HAP-1 (cell line): ENCODE results near the gene SNAPC4.
"Not testable (repeated sequence)": the region's sequence is repeated elsewhere in the genome, so short reads cannot be mapped to it uniquely, and the experiment has no call there.

Source experiments
- DNase-seq, 2 experiments: peaks; one replicate each; pipeline ENCODE4 v3.0.0-alpha.2; 2016 to 2020; ENCODE audit warnings: low spot score in 2 of 2
- H3K27me3 ChIP-seq: fragments of 250-450 bp; sonication (Bioruptor Pico); 2 replicates; pipeline ENCODE4 v1.5.1; 2020; ENCODE audit warnings: low read depth, mild to moderate bottlenecking, moderate library complexity
- H3K36me3 ChIP-seq: fragments of 250-450 bp; sonication (Bioruptor Pico); replicated peaks from 2 replicates; pipeline ENCODE4 v1.5.1; 2020; ENCODE audit warnings: mild to moderate bottlenecking
- H3K4me1 ChIP-seq: fragments of 250-450 bp; sonication (Bioruptor Pico); 2 replicates; pipeline ENCODE4 v1.5.1; 2020; ENCODE audit warnings: mild to moderate bottlenecking
- H3K4me3 ChIP-seq: fragments of 250-450 bp; sonication (Bioruptor Pico); 2 replicates; pipeline ENCODE4 v1.5.1; 2020; ENCODE audit warnings: mild to moderate bottlenecking, moderate library complexity
- H3K9me3 ChIP-seq: fragments of 250-450 bp; sonication (Bioruptor Pico); 2 replicates; pipeline ENCODE4 v1.5.1; 2020; ENCODE audit warnings: mild to moderate bottlenecking, moderate library complexity
- in situ Hi-C: fragments of 300-500 bp; cut with MboI; formaldehyde crosslinking; loops from 3 replicates; pipeline ENCODE4 v1.14.3; 2020; ENCODE audit warnings: low sequenced_read_pairs, inconsistent platforms, mixed read lengths

Gene SNAPC4

GRCh38 chr9:136410500-136411287, 10.7 kb upstream of the SNAPC4 start, which contains the start of the genes ENTR1 and PMPCA:
TSS of gene ENTR1 (minus strand) at chr9:136410614. CDS start at chr9:136410397, 217 bp downstream.
TSS of gene PMPCA (plus strand) at chr9:136410658. CDS start at chr9:136410669, 11 bp downstream.
- in situ Hi-C loops = no loop called here
- peak within 1 kb of the TSS; percentile 99 for H3K4me3 ChIP-seq
- peaks cover 73% of the 10 kb centered on the region for H3K36me3 ChIP-seq

GRCh38 chr9:136409557-136410455, 9.8 kb upstream of the SNAPC4 start:
- in situ Hi-C loops = no loop called here
- no peaks in the 10 kb centered on the region for H3K27me3 ChIP-seq
- H3K4me3 ChIP-seq = peak overlapping the region; percentile 99
- peaks cover 73% of the 10 kb centered on the region for H3K36me3 ChIP-seq
- H3K9me3 ChIP-seq = no peaks in the 10 kb centered on the region
- peaks cover 21% of the 10 kb centered on the region for H3K4me1 ChIP-seq
- peak in 1 of 2 experiments; percentile 54 for DNase-seq

More at GRCh38 chr9:136410500-136411287, 10.7 kb upstream of the SNAPC4 start, which contains the start of the genes ENTR1 and PMPCA:
- peak; percentile 67 to 94 for DNase-seq
- no peaks in the 10 kb centered on the region for H3K27me3 ChIP-seq
- H3K4me1 ChIP-seq = peaks cover 21% of the 10 kb centered on the region
- H3K9me3 ChIP-seq = no peaks in the 10 kb centered on the region

GRCh38 chr9:136407911-136408310, 7.9 kb upstream of the SNAPC4 start:
- in situ Hi-C loops = no loop called here
- Histone ChIP-seq H3K27me3 (no peaks in the 10 kb centered on the region), H3K4me1 (peaks cover 21% of the 10 kb centered on the region), H3K4me3 (no peak overlapping the region), H3K36me3 (peaks cover 67% of the 10 kb centered on the region), H3K9me3 (no peaks in the 10 kb centered on the region)
- DNase-seq = no peak

- H3K36me3 ChIP-seq = peaks cover 59% of the 10 kb centered on the region
- in situ Hi-C loops, H3K4me3 ChIP-seq, H3K27me3 ChIP-seq, DNase-seq, H3K9me3 ChIP-seq: not testable (repeated sequence)
- peaks cover 15% of the 10 kb centered on the region for H3K4me1 ChIP-seq
Observed at GRCh38 chr9:136407061-136407460, 7.1 kb upstream of the SNAPC4 start.

GRCh38 chr9:136405904-136406303, 5.9 kb upstream of the SNAPC4 start:
- H3K4me1 ChIP-seq, in situ Hi-C loops, H3K27me3 ChIP-seq, H3K4me3 ChIP-seq, DNase-seq, H3K9me3 ChIP-seq: not testable (repeated sequence)
- H3K36me3 ChIP-seq = peaks cover 61% of the 10 kb centered on the region

GRCh38 chr9:136405481-136405880, 5.5 kb upstream of the SNAPC4 start:
- no peak for DNase-seq
- H3K27me3 ChIP-seq = no peaks in the 10 kb centered on the region
- peaks cover 9% of the 10 kb centered on the region for H3K4me1 ChIP-seq
- no peaks in the 10 kb centered on the region for H3K9me3 ChIP-seq
- in situ Hi-C loops = no loop called here
- H3K4me3 ChIP-seq = no peak overlapping the region
- peaks cover 61% of the 10 kb centered on the region for H3K36me3 ChIP-seq

- Histone ChIP-seq H3K9me3 (no peaks in the 10 kb centered on the region), H3K4me1 (peaks cover 12% of the 10 kb centered on the region), H3K27me3 (no peaks in the 10 kb centered on the region), H3K36me3 (peaks cover 61% of the 10 kb centered on the region), H3K4me3 (no peak overlapping the region)
- no peak for DNase-seq
- in situ Hi-C loops = no loop called here
Observed at GRCh38 chr9:136404801-136405136, 4.8 kb upstream of the SNAPC4 start.

GRCh38 chr9:136403915-136404800, 4.2 kb upstream of the SNAPC4 start:
- H3K4me1 ChIP-seq = peaks cover 6% of the 10 kb centered on the region
- no peak for DNase-seq
- peaks cover 58% of the 10 kb centered on the region for H3K36me3 ChIP-seq
- H3K9me3 ChIP-seq = no peaks in the 10 kb centered on the region
- no peak overlapping the region for H3K4me3 ChIP-seq
- in situ Hi-C loops = no loop called here
- H3K27me3 ChIP-seq = no peaks in the 10 kb centered on the region

- in situ Hi-C loops = no loop called here
Observed at GRCh38 chr9:136403538-136403914, 3.6 kb upstream of the SNAPC4 start.

GRCh38 chr9:136402067-136402466, 2.1 kb upstream of the SNAPC4 start:
- no peak overlapping the region for H3K4me3 ChIP-seq
- peaks cover 56% of the 10 kb centered on the region for H3K36me3 ChIP-seq
- no peak for DNase-seq
- no peaks in the 10 kb centered on the region for H3K9me3 ChIP-seq
- in situ Hi-C loops = no loop called here
- H3K27me3 ChIP-seq = no peaks in the 10 kb centered on the region
- H3K4me1 ChIP-seq = peaks cover 9% of the 10 kb centered on the region; the same call in 1 of the 2 replicates

More at GRCh38 chr9:136403538-136403914, 3.6 kb upstream of the SNAPC4 start:
- Histone ChIP-seq H3K36me3 (peaks cover 58% of the 10 kb centered on the region), H3K27me3 (no peaks in the 10 kb centered on the region), H3K4me1 (peaks cover 7% of the 10 kb centered on the region; the same call in 1 of the 2 replicates), H3K4me3 (no peak overlapping the region), H3K9me3 (no peaks in the 10 kb centered on the region)
- DNase-seq = no peak

- DNase-seq = no peak
- Histone ChIP-seq H3K4me3 (no peak overlapping the region), H3K4me1 (peaks cover 9% of the 10 kb centered on the region; the same call in 1 of the 2 replicates), H3K36me3 (peaks cover 56% of the 10 kb centered on the region), H3K9me3 (no peaks in the 10 kb centered on the region), H3K27me3 (no peaks in the 10 kb centered on the region)
- in situ Hi-C loops = no loop called here
Observed at GRCh38 chr9:136401173-136401922, 1.4 kb upstream of the SNAPC4 start.

GRCh38 chr9:136399176-136400037, 563 bp downstream of the SNAPC4 start:
- Histone ChIP-seq H3K27me3 (no peaks in the 10 kb centered on the region), H3K4me3 (peak overlapping the region; percentile 82), H3K4me1 (peaks cover 9% of the 10 kb centered on the region; the same call in 1 of the 2 replicates), H3K36me3 (peaks cover 56% of the 10 kb centered on the region), H3K9me3 (no peaks in the 10 kb centered on the region)
- in situ Hi-C loops = no loop called here
- DNase-seq = peak in 1 of 2 experiments; percentile 36
